GM12864 (cell line): ENCODE data around the gene TBC1D22A.

Experiments
- DNase-seq: peaks from one replicate; pipeline ENCODE4 v3.0.0-alpha.2; 2011; ENCODE audit warnings: low read depth
- H3K4me3 ChIP-seq: 2 replicates; pipeline ENCODE4 v1.5.1; 2011; ENCODE audit warnings: mild to moderate bottlenecking, low read depth, low read length, control low read depth
- CTCF ChIP-seq: IDR thresholded peaks from 2 replicates; pipeline ENCODE4 v1.5.1; 2011; ENCODE audit warnings: low read depth, mild to moderate bottlenecking, moderate library complexity, low read length, control low read depth, inconsistent platforms; ENCODE audit errors: missing control alignments

The TBC1D22A gene

GRCh38 chr22:47098121-47098520 is 335.7 kb downstream of the TBC1D22A start:
- H3K4me3 ChIP-seq: no peak overlapping the region
- TF ChIP-seq CTCF: no peak
- no peak for DNase-seq

- no peak overlapping the region for H3K4me3 ChIP-seq
- no peak for TF ChIP-seq CTCF
- DNase-seq: no peak
Observed at GRCh38 chr22:47098554-47098953, 336.1 kb downstream of the TBC1D22A start.

- H3K4me3 ChIP-seq: no peak overlapping the region
- DNase-seq: no peak
- TF ChIP-seq CTCF: no peak
Observed at GRCh38 chr22:47100019-47100418, 337.6 kb downstream of the TBC1D22A start.

GRCh38 chr22:47100646-47101200 is 338.3 kb downstream of the TBC1D22A start:
- H3K4me3 ChIP-seq: no peak overlapping the region
- no peak for TF ChIP-seq CTCF
- no peak for DNase-seq

- DNase-seq: no peak
- no peak for TF ChIP-seq CTCF
- no peak overlapping the region for H3K4me3 ChIP-seq
Observed at GRCh38 chr22:47101321-47101885, 339.0 kb downstream of the TBC1D22A start.

- no peak overlapping the region for H3K4me3 ChIP-seq
- no peak for TF ChIP-seq CTCF
- DNase-seq: no peak
Observed at GRCh38 chr22:47102081-47102480, 339.6 kb downstream of the TBC1D22A start.

- no peak overlapping the region for H3K4me3 ChIP-seq
- DNase-seq: no peak
- TF ChIP-seq CTCF: no peak
Observed at GRCh38 chr22:47102648-47103047, 340.2 kb downstream of the TBC1D22A start.
